Measurements from ENCODE around the gene CFAP65.

The CFAP65 gene

GRCh38 chr2:218990612-218991011, 50.7 kb downstream of the CFAP65 start:
- no peak for ATAC-seq

- no peak for ATAC-seq
Observed at GRCh38 chr2:218990052-218990451, 51.3 kb downstream of the CFAP65 start.

- no peak for ATAC-seq
Observed at GRCh38 chr2:218988650-218989049, 52.7 kb downstream of the CFAP65 start.

- no peak for ATAC-seq
Observed at GRCh38 chr2:218988164-218988563, 53.2 kb downstream of the CFAP65 start.

DNA sequence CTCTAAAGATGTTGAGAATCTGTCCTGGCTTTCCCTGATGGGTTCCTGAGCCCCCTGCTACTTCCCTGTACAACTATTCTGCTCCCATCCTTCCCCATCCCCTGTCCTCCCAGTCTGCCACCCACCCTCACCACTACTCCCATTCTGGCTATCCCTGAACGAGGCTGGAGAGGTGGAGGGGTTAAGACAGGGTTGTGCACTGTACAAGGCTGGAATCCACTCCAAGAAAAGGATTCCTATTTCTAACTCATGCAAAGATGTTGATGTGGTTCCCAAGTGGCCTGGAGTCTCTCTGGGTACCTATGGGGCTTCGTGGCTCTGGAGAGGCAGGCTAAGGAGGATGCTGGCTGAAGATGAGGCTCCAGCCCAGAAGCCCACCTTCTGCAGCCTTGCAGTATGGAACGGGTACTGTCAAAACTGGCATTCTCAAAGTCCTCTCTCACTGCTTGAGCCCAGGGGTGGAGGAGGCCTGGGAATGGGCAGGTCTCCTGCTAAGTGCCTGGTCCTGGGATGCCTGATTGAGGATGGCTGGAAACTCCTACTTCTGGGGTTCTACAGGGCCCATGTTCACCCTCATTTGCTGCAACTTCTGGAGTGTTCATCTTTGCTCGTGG, 55.1 kb downstream of the CFAP65 start:
- no peak for ATAC-seq

- no peak for ATAC-seq
Observed at GRCh38 chr2:218985325-218986091, 55.8 kb downstream of the CFAP65 start.

- ATAC-seq = no peak
Observed at GRCh38 chr2:218985021-218985324, 56.3 kb downstream of the CFAP65 start, which contains the start of gene FEV. Gene FEV, minus strand, starts transcription at chr2:218985184. Its CDS starts 109 bp downstream, at chr2:218985075.

DNA sequence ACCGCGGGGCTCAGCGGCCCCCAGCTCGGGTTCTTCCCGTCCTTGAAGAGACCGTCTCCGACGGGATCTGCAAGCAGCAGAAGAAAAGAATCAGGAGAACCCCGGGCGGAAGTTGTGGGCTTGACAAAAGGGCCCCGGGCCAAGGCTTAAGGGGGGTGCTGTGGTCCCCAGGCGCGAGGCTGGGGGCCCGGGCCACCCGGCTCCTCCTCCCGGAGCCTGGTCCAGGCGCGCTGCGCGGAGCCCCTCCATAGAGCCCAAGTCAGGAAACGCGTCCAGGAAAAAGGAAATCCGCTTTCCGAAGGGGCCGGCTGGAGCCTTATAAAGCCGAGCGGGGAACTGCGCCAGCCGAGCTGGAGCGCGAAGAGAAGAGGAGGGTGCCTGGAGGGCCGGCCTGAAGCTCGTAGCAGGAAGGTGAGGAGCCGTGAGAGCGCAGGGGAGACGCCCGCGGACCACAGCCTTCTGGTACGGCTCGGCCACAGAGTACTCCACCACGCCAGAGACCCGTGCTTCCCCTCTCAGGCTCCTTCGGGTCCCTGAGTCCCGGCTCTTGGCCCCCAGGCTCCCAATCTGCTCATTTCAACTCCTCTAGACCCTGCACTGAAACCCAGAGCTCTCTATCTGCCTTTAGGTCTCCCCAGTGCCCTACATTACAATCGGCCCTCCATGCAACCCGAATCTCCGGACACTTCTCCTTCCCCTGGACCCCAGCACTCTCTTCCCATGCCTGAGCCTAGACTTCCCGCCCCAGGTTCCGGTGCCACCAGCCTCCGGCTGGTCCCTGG, 56.9 kb downstream of the CFAP65 start:
- ATAC-seq = no peak

DNA sequence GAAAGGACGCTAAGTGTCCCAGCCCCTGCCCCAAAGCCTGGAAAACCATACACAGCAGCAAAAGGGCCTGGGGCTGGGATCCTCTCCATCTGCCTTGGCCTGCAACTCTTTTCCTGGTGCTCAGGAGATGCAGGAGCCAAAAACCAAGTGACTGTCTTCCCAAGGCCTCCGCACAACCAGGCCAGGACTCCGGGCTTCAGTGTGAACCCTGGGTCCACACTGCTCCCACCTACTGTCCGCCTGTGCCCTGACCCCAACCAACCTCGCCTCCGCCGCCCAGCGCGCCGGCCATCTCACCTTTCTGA, 57.4 kb downstream of the CFAP65 start:
- no peak for ATAC-seq

GRCh38 chr2:218983263-218983933, 57.9 kb downstream of the CFAP65 start:
- ATAC-seq = no peak

DNA sequence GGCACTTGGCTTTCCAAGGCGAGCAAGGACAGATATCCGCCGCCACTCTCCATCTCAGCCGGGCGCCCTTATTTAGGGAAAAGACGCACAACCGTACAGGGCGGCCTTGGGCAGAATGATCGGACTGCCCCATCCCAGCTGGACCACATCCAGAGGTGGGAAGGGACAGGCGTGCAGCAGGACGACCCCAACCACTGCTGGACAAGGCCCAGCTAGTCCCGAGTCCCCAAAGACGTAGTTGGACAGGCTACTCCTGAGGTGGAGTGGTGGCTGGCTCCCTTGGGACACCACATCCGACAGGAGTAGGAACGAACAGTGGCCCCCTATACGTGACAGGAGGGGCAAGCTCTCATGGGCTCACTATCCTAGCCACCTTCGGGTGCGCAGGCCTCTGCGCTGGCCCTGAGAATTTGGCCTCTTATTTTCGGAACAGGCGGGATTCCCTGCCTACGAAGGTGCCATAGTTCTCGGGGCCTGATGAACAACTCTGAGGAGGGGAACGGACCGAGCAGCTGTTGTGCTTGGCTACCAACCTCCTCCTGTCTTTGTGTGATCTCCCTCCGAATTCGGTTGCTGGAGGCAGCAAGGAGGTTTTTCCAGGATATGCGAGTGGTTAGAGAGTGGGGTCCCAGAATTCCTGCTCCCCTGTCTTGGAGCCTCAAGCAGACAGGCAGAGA, 58.6 kb downstream of the CFAP65 start:
- no peak for ATAC-seq

GRCh38 chr2:218981881-218982585, 59.3 kb downstream of the CFAP65 start:
- ATAC-seq = peak; percentile 23 to 27

DNA sequence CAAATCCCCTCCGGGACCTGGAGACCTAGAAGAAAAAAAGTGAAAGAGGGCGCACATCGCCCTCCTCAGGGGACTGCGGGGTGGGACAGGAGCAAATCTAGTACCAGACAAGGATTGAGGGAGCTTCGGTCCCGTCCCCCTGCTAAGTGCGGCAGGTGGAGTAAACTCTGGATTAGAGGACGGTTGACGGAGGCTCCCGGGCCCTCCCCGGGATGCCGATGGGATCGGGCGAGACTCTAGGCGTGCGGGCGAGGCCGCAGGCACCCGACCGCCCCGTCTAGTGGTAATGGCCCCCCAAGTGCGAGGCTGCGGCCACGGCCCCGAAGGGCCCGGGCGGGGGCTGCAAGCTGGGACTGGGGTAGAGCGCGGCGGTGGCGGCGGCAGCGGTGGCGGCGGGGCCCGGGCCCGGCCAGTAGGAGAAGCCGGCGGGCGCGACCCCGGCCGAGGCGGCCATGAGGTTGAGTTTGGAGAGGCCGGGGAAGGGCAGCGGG, 59.9 kb downstream of the CFAP65 start:
- no peak for ATAC-seq

GRCh38 chr2:218980735-218981389, 60.5 kb downstream of the CFAP65 start:
- ATAC-seq = no peak

DNA sequence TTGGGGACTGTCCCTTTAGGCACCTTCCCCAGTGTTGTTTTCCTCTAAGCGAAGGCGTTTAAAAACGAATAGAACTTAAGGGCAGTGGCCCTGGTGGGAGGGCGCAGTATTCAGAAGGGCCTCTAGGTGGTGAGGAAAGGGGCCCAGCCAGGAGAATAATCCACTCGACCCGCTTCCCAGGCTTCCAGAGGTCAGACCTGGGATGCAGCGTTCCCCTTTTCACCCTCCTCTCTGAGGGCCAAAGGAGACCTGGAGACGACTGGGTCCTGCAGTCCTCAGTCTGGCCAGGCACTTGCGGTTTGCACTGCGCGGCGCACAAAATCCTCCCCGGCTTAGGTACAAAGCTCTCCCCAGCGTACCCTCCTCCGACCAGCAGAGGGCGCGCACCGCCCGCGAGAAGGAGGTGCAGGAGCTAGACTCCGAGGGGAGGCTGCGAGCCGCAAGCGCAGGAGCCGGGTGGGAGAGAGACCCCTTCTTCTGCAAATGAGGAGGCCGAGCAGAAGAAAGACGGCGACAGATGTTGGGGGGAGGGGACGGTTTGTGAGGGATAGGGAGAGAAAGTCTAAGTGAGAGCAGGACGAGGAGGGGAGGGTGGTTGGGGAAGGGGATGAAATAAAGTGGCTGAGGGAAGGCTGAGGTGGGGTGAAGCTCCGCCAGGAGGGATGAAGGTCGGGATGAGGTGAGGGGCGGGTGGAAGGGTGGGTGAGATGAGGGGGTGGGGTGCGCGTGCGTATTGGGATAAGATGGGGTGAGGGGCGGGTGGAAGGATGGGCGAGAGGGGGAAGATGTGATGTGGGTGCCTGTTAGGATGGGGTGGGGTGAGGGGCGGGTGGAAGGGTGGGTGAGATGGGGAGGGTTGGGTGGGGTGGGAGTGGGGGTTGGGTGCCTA, 61.2 kb downstream of the CFAP65 start:
- ATAC-seq = peak; percentile 90 to 93

- no peak for ATAC-seq
Observed at GRCh38 chr2:218975060-218975777, 66.1 kb downstream of the CFAP65 start.

DNA sequence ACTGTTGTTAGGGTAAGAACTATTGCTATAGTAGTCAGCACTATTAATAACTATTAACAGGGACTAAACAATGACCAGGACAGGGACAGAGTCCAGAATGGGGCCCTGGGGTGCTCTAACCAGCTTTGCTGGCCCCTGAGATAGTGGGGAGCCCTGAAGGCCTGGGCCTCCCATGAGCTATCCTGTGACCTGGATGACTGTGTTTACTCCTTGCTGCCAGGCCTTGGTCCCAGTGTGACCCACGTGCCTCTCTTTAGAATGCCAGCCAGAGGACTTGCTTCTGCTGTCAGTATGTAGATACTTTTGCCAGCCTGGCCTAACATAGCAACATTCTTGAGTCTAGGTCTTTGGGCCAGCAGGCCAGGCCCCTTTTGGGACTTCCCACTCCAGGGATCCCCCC, 70.4 kb downstream of the CFAP65 start:
- no peak for ATAC-seq

GRCh38 chr2:218964041-218964771, 77.1 kb downstream of the CFAP65 start:
- no peak for ATAC-seq

DNA sequence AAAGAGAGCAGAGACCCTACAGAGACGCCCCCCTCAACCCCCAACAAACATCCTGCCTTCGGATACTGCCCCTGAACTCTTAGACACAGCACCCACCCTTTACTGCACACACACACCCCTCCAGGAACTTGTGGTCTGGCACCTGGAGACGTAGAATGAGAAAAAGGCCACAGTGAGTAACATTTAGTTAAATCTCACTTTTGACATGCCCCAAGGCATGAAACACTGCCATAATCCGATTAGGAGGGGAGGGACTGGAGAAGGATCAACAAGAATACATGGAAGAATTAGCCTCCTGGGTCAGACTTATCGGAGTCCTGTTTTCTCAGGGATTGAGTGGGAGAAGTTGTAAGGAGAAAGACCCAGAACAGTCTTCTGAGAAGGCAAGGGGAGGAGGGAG, 77.7 kb downstream of the CFAP65 start:
- no peak for ATAC-seq
